Ishikawa (cell line): Measurements from ENCODE around the gene PPP1R18.

Experiments
- CEBPB ChIP-seq: IDR thresholded peaks from 2 replicates; pipeline ENCODE4 v1.6.1; 2012
- CREB1 ChIP-seq: IDR thresholded peaks from 2 replicates; pipeline ENCODE4 v1.6.1; 2012; ENCODE audit warnings: low read depth
- EGR1 ChIP-seq: IDR thresholded peaks from 2 replicates; pipeline ENCODE4 v1.6.1; 2012
- EP300 ChIP-seq: IDR thresholded peaks from 2 replicates; pipeline ENCODE4 v1.6.1; 2012; ENCODE audit warnings: borderline replicate concordance
- FOXM1 ChIP-seq: IDR thresholded peaks from 2 replicates; pipeline ENCODE4 v1.6.1; 2012; ENCODE audit warnings: low read depth, borderline replicate concordance
- MAX ChIP-seq: IDR thresholded peaks from 2 replicates; pipeline ENCODE4 v1.6.1; 2012
- RAD21 ChIP-seq: IDR thresholded peaks from 2 replicates; pipeline ENCODE4 v1.6.1; 2012; ENCODE audit warnings: low read depth
- TAF1 ChIP-seq: IDR thresholded peaks from 2 replicates; pipeline ENCODE4 v1.6.1; 2012; ENCODE audit warnings: low read depth, mild to moderate bottlenecking
- TCF12 ChIP-seq: IDR thresholded peaks from 2 replicates; pipeline ENCODE4 v1.6.1; 2012; ENCODE audit warnings: low read depth
- TEAD4 ChIP-seq: IDR thresholded peaks from 2 replicates; pipeline ENCODE4 v1.6.1; 2012
- YY1 ChIP-seq: IDR thresholded peaks from 2 replicates; pipeline ENCODE4 v1.6.1; 2012; ENCODE audit warnings: low read depth
- ZBTB7A ChIP-seq: IDR thresholded peaks from 2 replicates; pipeline ENCODE4 v1.6.1; 2012; ENCODE audit warnings: low read depth
- TF ChIP-seq, protein P1 (sequence below): IDR thresholded peaks from 2 replicates; pipeline ENCODE4 v1.6.1; 2012; ENCODE audit warnings: low read depth, mild to moderate bottlenecking
- TF ChIP-seq, protein P2 (sequence below): IDR thresholded peaks from 2 replicates; pipeline ENCODE4 v1.6.1; 2012

The PPP1R18 gene

DNA sequence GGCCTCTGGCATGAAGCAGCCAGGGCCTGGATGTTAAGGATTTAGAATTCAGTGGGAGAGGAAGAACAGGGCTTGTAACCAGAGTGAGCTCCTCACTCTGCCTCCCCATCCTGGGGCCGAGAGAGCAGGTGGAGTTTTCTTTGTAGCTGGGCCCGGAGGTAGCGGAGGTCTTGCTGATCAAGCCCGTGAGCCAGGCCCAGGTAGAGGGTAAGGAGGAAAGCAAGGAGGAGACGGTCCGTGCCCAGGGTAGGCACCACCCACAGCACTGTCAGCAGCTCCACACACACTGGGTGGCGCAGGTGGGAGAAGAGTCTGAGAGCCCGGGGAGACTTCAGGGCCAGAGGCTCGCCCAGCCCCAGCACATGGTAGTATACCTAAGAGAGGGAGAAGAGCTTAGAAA lies 2.1 kb upstream of the PPP1R18 start:
- TF ChIP-seq TAF1 (no peak), MAX (no peak), EP300 (no peak), TCF12 (no peak), EGR1 (no peak), FOXM1 (no peak), CEBPB (no peak), RAD21 (no peak), CREB1 (no peak), TEAD4 (no peak)
- TF ChIP-seq, protein P1, sequence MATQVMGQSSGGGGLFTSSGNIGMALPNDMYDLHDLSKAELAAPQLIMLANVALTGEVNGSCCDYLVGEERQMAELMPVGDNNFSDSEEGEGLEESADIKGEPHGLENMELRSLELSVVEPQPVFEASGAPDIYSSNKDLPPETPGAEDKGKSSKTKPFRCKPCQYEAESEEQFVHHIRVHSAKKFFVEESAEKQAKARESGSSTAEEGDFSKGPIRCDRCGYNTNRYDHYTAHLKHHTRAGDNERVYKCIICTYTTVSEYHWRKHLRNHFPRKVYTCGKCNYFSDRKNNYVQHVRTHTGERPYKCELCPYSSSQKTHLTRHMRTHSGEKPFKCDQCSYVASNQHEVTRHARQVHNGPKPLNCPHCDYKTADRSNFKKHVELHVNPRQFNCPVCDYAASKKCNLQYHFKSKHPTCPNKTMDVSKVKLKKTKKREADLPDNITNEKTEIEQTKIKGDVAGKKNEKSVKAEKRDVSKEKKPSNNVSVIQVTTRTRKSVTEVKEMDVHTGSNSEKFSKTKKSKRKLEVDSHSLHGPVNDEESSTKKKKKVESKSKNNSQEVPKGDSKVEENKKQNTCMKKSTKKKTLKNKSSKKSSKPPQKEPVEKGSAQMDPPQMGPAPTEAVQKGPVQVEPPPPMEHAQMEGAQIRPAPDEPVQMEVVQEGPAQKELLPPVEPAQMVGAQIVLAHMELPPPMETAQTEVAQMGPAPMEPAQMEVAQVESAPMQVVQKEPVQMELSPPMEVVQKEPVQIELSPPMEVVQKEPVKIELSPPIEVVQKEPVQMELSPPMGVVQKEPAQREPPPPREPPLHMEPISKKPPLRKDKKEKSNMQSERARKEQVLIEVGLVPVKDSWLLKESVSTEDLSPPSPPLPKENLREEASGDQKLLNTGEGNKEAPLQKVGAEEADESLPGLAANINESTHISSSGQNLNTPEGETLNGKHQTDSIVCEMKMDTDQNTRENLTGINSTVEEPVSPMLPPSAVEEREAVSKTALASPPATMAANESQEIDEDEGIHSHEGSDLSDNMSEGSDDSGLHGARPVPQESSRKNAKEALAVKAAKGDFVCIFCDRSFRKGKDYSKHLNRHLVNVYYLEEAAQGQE: no peak
- TF ChIP-seq, protein P2, sequence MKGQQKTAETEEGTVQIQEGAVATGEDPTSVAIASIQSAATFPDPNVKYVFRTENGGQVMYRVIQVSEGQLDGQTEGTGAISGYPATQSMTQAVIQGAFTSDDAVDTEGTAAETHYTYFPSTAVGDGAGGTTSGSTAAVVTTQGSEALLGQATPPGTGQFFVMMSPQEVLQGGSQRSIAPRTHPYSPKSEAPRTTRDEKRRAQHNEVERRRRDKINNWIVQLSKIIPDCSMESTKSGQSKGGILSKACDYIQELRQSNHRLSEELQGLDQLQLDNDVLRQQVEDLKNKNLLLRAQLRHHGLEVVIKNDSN: no peak

DNA sequence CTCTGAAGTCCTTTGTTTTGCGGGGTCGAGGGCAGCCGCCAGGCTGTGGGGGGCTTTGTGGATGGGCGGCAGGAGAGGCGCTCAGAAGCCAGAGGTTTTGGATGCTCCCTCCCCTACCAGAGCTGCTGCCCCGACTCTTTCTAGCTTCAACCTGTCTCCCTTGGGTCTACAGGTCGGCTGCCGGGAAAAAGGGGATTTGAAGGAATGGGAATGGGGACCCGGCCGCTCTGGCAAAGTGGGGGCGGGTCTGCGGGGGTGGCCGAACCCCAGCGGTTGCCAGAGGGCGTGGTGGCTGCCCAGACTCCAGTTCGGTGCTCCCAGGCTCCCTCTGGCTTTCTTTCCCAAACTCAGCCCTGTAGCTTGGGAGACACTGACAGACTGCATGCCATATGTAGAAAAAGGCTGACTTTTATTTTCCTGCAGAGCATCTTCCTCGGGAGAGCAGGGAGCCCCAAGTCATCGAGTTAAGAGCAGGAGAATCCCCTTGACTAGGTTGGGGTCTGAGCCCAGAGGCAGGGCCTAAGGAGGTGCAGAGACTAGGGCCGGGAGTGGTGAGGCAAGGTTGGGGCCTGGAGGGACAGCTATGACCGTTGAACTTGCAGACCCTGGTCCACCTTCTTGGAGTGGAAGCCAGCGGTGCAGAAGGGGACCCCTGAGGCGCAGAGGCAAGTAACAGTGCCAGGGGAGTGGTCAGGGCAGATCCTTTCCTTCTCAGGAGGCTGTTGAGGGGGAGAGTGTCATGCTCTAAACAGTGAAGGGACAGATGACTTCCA lies 1.4 kb upstream of the PPP1R18 start:
- no peak for TF ChIP-seq TEAD4
- TF ChIP-seq EGR1: peak; percentile 80
- TF ChIP-seq, protein P1: no peak

GRCh38 chr6:30686908-30687658 lies 638 bp upstream of the PPP1R18 start:
- TF ChIP-seq TCF12: peak; percentile 85
- TF ChIP-seq EGR1: peak; percentile 88
- no peak for TF ChIP-seq TEAD4
- peak; percentile 65; the same call in 1 of the 2 replicates for TF ChIP-seq MAX
- TF ChIP-seq YY1: no peak
- no peak for TF ChIP-seq CEBPB
- TF ChIP-seq ZBTB7A: peak; percentile 71; the same call in 1 of the 2 replicates
- peak; percentile 28 for TF ChIP-seq EP300
- no peak for TF ChIP-seq CREB1
- TF ChIP-seq, protein P1: no peak
- TF ChIP-seq TAF1: 0 out of 2 replicates have a peak, but pooled peaks have one; percentile 46

DNA sequence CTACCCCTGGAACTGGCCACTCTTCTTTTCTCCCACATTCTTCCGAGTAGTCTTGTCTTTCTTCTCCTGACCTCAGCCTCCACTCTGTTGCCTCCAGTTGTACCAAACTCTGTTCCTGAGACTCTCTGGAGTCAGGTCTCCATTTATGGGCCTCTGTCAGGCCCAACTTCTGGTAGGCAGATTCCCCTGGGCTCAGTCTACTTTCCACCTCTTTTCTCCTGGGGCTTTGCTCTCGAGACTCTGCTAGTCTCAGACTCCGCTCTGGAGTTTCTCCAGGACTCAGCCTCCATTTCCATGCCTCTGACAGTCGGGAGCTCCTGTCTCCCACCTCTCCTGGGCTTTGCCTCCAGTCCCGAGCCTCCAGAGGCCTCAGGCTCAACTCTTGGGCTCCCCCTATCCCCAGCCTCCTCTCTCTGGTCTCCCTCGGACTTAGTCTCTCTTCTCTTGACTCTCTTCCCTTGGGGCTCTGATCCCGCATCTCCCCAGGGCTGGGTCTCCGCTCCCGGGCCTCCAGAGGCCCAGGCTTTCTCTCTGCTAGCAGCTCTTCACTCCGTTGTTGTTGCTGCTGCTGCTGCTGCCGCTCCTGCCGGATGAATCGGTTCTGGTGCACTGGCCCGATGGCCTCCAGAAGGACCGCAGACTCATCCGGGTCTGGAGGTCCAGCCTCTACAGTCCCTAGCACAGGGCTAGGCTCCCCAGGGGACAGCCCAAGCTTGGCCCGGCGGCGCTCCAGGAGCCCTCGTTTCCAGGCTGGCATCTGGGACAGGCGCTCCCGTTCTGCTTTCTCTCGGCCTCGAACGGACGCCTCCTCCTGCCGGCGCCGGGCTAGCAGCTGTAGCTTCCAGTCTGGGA lies 1.1 kb downstream of the PPP1R18 start:
- TF ChIP-seq, protein P2: no peak
- no peak for TF ChIP-seq TCF12
